ENCODE data around the gene JMJD1C. TPM values are rescaled to one million over a fixed set of nuclear protein-coding genes. Genes with fewer than 3 reads are reported as not detected.

The JMJD1C gene
- total RNA-seq, 1 donor from 2014 or later, result 65.0 TPM

- peaks cover 0 to 3% of the 10 kb centered on the region in 2 donors for H3K36me3 ChIP-seq
- H3K27me3 ChIP-seq, result no peaks in the 10 kb centered on the region
- peaks cover 5 to 27% of the 10 kb centered on the region in 2 donors for H3K4me1 ChIP-seq
- no peak overlapping the region for H3K4me3 ChIP-seq
- no peak for TF ChIP-seq CTCF (IDR thresholded peaks at IDR 0.05)
- no peak for DNase-seq (ENCODE audit: low spot score in 2 of 2)
- intact Hi-C loops (cut with DNase I), result loop anchor here (5.0 kb wide), 1 partner anchor 317 kb away; the partner anchor contains the start of gene REEP3
- no peak overlapping the region for H3K27ac ChIP-seq
- H3K9me3 ChIP-seq, result no peaks in the 10 kb centered on the region
Measured at GRCh38 chr10:63205421-63205820, 260.4 kb downstream of the JMJD1C start.

DNA sequence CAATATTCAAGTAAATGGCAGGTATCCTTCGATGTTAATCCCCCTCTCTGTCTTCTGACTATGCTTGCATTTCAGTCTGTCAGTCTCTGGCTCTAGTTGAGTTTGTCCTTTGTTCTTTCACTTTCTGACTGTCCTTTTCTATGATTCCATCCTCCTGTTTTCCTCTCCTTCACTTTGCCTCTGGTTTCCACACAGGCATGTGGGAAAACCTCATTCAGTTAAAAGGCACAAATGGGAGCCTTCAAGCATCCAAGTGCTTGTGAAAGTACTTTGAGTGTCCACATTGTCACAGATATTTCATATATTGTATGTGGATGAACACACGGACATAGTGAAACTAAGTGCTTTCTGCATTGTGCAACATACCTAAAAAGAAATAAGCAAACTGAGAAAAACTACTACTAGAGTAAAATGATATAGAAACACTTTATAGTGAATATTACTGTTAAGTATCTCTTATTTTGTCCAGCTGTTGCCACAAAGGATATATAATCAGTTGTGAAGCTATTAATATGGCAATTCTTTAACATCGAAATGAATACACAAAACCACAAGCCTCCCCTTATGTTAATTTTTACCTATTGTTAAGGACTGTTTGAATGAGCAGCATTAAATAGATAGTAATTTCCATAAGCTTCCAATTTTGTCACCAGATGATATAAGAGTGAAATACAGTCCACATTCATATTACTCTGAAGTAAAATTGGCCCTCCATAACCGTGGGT is 260.9 kb downstream of the JMJD1C start:
- no peak for TF ChIP-seq CTCF (IDR thresholded peaks at IDR 0.05)
- Histone ChIP-seq H3K9me3 (no peaks in the 10 kb centered on the region), H3K4me1 (peaks cover 5 to 27% of the 10 kb centered on the region in 2 donors), H3K4me3 (no peak overlapping the region), H3K36me3 (peaks cover 3 to 5% of the 10 kb centered on the region in 2 donors), H3K27me3 (no peaks in the 10 kb centered on the region), H3K27ac (peak overlapping the region in 1 of 2 donors; percentile 22)
- intact Hi-C loops (cut with DNase I), result loop anchor here (5.0 kb wide), 1 partner anchor 317 kb away; the partner anchor contains the start of gene REEP3
- no peak for DNase-seq (ENCODE audit: low spot score in 2 of 2)

DNA sequence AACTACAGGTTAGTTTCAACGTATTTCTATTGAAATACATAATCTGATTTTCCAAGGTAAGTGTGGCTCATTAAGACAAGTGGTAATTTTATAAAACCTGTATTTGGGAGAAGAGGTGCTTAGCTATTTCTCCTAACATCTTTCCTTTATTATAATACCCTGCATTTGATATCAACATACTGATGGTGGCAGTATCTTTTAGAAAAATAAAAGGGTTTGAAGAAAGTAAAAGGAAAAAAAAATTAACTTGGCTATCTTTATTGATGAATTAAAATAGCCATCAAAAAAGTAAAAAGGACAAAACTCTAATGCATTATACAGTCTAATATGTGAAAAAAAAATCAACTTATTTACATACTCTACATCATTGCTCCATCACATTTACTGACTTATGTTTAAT is 264.7 kb downstream of the JMJD1C start:
- Histone ChIP-seq H3K9me3 (no peaks in the 10 kb centered on the region), H3K27me3 (no peaks in the 10 kb centered on the region), H3K4me1 (peaks cover 4 to 12% of the 10 kb centered on the region in 2 donors), H3K27ac (no peak overlapping the region), H3K4me3 (no peak overlapping the region), H3K36me3 (peaks cover 0 to 12% of the 10 kb centered on the region in 2 donors)
- intact Hi-C loops (cut with DNase I), result no loop called here
- no peak for DNase-seq (ENCODE audit: low spot score in 2 of 2)
- TF ChIP-seq CTCF (IDR thresholded peaks at IDR 0.05), result no peak

DNA sequence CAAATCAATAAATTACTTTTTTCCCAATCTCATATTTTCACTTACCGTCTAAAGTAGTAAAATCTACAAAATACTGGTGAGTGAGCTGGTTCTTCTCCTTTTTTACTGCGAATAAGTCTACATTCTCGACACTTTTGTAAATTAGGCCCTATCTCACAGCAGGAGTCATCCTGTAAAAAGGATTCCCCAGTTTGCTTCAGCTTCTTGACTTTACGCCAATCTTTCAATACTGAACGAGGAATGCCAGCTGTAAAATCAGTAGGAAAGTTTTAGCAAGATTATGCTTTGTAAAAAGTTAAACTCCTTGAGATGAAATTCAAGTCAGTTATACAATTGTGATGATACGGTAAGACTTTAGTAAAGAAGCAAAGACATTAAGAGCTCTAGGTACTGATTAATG is 265.3 kb downstream of the JMJD1C start:
- Histone ChIP-seq H3K4me1 (peaks cover 4 to 9% of the 10 kb centered on the region in 2 donors), H3K27ac (no peak overlapping the region), H3K36me3 (peaks cover 0 to 18% of the 10 kb centered on the region in 2 donors), H3K9me3 (no peaks in the 10 kb centered on the region), H3K27me3 (no peaks in the 10 kb centered on the region), H3K4me3 (no peak overlapping the region)
- intact Hi-C loops (cut with DNase I), result no loop called here
- no peak for DNase-seq (ENCODE audit: low spot score in 2 of 2)
- TF ChIP-seq CTCF (IDR thresholded peaks at IDR 0.05), result no peak

DNA sequence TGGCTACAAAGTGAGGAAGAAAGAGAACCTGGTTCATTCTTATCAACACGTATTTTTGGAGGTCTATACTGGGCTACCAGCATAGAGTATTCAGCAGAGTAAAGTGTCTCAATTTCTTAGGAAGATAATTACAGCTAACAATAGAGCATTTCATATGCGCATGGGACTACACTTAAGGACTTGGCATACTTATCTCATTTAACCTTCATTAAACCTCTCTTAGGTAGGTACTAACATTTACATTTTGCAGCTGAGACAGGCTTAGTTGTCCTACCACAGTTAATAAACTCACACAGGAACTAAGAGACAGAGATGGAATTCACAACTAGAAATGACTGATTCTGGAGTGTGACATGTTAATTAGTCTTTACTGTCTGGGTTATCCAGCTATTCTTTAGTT is 266.1 kb downstream of the JMJD1C start:
- intact Hi-C loops (cut with DNase I), result no loop called here

More for the DNA sequence above, 266.1 kb downstream of the JMJD1C start:
- Histone ChIP-seq H3K4me1 (peaks cover 4 to 9% of the 10 kb centered on the region in 2 donors), H3K27me3 (no peaks in the 10 kb centered on the region), H3K9me3 (no peaks in the 10 kb centered on the region), H3K36me3 (peaks cover 0 to 21% of the 10 kb centered on the region in 2 donors), H3K27ac (no peak overlapping the region), H3K4me3 (no peak overlapping the region)
- no peak for DNase-seq (ENCODE audit: low spot score in 2 of 2)
- TF ChIP-seq CTCF (IDR thresholded peaks at IDR 0.05), result no peak

Data from ascending aorta (tissue), 2 donors.